ENCODE results near the gene WLS.

DNA sequence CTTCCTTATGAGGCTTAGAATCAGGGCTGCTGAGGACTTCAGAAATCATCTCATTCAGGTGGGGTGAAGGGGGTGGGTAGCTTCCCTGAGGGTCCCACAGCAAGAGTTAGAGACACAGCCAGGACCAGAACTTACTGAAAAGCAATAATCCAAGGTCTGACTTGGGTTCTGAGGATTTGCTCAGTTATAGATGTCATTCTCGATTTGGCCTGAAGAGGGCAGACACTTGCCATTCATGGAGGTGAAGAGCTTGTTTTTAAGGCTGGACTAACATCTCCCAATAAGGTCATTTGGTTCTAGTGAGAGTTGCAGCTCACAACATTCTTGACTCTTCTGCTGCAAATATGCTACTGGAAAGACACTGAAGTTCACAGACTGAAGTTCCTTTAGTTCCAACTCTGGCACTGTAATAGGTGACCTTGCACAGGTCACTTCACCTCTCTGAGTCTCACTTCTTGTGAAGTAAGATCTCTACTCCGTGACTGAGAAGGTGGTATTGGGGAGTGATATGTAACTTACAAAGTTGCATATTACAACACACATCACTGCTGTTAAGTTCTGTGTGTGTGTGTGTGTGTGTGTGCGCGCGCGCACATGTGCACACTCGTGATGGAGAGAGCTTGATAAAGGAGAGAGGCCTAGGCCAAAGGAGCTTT is 112.1 kb downstream of the WLS start:
- peak; percentile 77 to 91 (median 84) for TF ChIP-seq CTCF (IDR thresholded peaks at IDR 0.05)
- TF ChIP-seq POLR2A (IDR thresholded peaks at IDR 0.05): no peak
